ENCODE measurements around the gene KLHL30. TPM values are rescaled to one million over a fixed set of nuclear protein-coding genes. Genes with fewer than 3 reads are reported as not detected.

Gene KLHL30
- total RNA-seq, 1 donor from 2014 or later = 2.4 TPM

- DNase-seq (ENCODE audit: low read depth) = no peak
- H3K27me3 ChIP-seq (ENCODE audit: control insufficient read depth, insufficient read depth, low read length) = no peaks in the 10 kb centered on the region
- no peak for TF ChIP-seq CTCF (IDR thresholded peaks at IDR 0.05; ENCODE audit: insufficient read depth, low read length, poor library complexity, severe bottlenecking)
- H3K36me3 ChIP-seq (ENCODE audit: control insufficient read depth, insufficient read depth, low read length) = no peaks in the 10 kb centered on the region
- no peak overlapping the region for H3K4me3 ChIP-seq (ENCODE audit: low read depth, low read length)
These were observed 19.1 kb downstream of the KLHL30 start for GRCh38 chr2:238157506-238158017.

GRCh38 chr2:238158018-238158508 lies 19.6 kb downstream of the KLHL30 start:
- no peak for DNase-seq (ENCODE audit: low read depth)
- Histone ChIP-seq H3K4me3 (ENCODE audit: low read depth, low read length) (no peak overlapping the region), H3K36me3 (ENCODE audit: control insufficient read depth, insufficient read depth, low read length) (no peaks in the 10 kb centered on the region), H3K27me3 (ENCODE audit: control insufficient read depth, insufficient read depth, low read length) (no peaks in the 10 kb centered on the region)
- TF ChIP-seq CTCF (IDR thresholded peaks at IDR 0.05; ENCODE audit: insufficient read depth, low read length, poor library complexity, severe bottlenecking) = no peak

GRCh38 chr2:238158509-238159070 lies 20.1 kb downstream of the KLHL30 start, which contains the start of gene ERFE:
Gene ERFE, plus strand, starts transcription at chr2:238158970. Its CDS starts 38 bp downstream, at chr2:238159008.
- H3K27me3 ChIP-seq (ENCODE audit: control insufficient read depth, insufficient read depth, low read length) = no peaks in the 10 kb centered on the region
- peak; percentile 18 for TF ChIP-seq CTCF (IDR thresholded peaks at IDR 0.05; ENCODE audit: insufficient read depth, low read length, poor library complexity, severe bottlenecking)
- peak within 1 kb of the TSS; percentile 55 for H3K4me3 ChIP-seq (ENCODE audit: low read depth, low read length)
- DNase-seq (ENCODE audit: low read depth) = no peak
- no peaks in the 10 kb centered on the region for H3K36me3 ChIP-seq (ENCODE audit: control insufficient read depth, insufficient read depth, low read length)

- no peak for TF ChIP-seq CTCF (IDR thresholded peaks at IDR 0.05; ENCODE audit: insufficient read depth, low read length, poor library complexity, severe bottlenecking)
- Histone ChIP-seq H3K27me3 (ENCODE audit: control insufficient read depth, insufficient read depth, low read length) (no peaks in the 10 kb centered on the region), H3K4me3 (ENCODE audit: low read depth, low read length) (peak overlapping the region; percentile 55), H3K36me3 (ENCODE audit: control insufficient read depth, insufficient read depth, low read length) (no peaks in the 10 kb centered on the region)
- DNase-seq (ENCODE audit: low read depth) = no peak
These were observed 20.6 kb downstream of the KLHL30 start for GRCh38 chr2:238159071-238159539.

- no peak for DNase-seq (ENCODE audit: low read depth)
- H3K36me3 ChIP-seq (ENCODE audit: control insufficient read depth, insufficient read depth, low read length) = no peaks in the 10 kb centered on the region
- peak overlapping the region; percentile 55 for H3K4me3 ChIP-seq (ENCODE audit: low read depth, low read length)
- no peak for TF ChIP-seq CTCF (IDR thresholded peaks at IDR 0.05; ENCODE audit: insufficient read depth, low read length, poor library complexity, severe bottlenecking)
- H3K27me3 ChIP-seq (ENCODE audit: control insufficient read depth, insufficient read depth, low read length) = no peaks in the 10 kb centered on the region
These were observed 21.3 kb downstream of the KLHL30 start for GRCh38 chr2:238159661-238160205.

Measured in kidney epithelial cell (primary cell).